K562 (cell line): ENCODE measurements around the gene POLN.

ENCODE experiments used
- CHD1 ChIP-seq: fragments of 200-600 bp; sonication (generic); IDR thresholded peaks from one replicate; pipeline ENCODE4 v1.6.1; 2012; ENCODE audit warnings: mild to moderate bottlenecking, moderate library complexity, low read length, inconsistent platforms
- NFE2L1 ChIP-seq: fragments of 450-650 bp; IDR thresholded peaks from 2 replicates; pipeline ENCODE4 v1.6.1; 2016; ENCODE audit warnings: missing genetic modification characterization, low read depth, mild to moderate bottlenecking, missing compliant biosample characterization, moderate library complexity, borderline replicate concordance
- NR1H2 ChIP-seq: sonication (generic); formaldehyde crosslinking; IDR thresholded peaks from 2 replicates; pipeline ENCODE4 v1.4.0; 2020; ENCODE audit warnings: mild to moderate bottlenecking, missing genetic modification reagents
- POLR2A ChIP-seq: fragments of 450-650 bp; conservative IDR thresholded peaks from 2 replicates; pipeline ENCODE4 v1.6.1; 2016
- POLR2AphosphoS5 ChIP-seq: IDR thresholded peaks from 2 replicates; pipeline ENCODE4 v1.6.1; 2011; ENCODE audit warnings: mild to moderate bottlenecking, low read depth, low read length, moderate library complexity; ENCODE audit not compliant: control insufficient read depth, insufficient read depth
- SREBF2 ChIP-seq: sonication (generic); formaldehyde crosslinking; IDR thresholded peaks from 2 replicates; pipeline ENCODE4 v1.4.0; 2020; ENCODE audit warnings: mild to moderate bottlenecking, missing genetic modification reagents
- TEAD1 ChIP-seq, 2 experiments: fragments of 450-650 bp in 1 of 2; sonication (generic) in 1 of 2; formaldehyde crosslinking; IDR thresholded peaks; 2 replicates each; pipeline versions ENCODE4 v1.4.0 to v1.8.0; 2020 to 2022; ENCODE audit warnings: mild to moderate bottlenecking in 2 of 2, missing genetic modification reagents in 1 of 2
- ZFP1 ChIP-seq: fragments of 450-650 bp; formaldehyde crosslinking; IDR thresholded peaks from 2 replicates; pipeline ENCODE4 v1.4.0; 2020; ENCODE audit warnings: mild to moderate bottlenecking, mixed read lengths
- ZNF354B ChIP-seq: fragments of 250-450 bp; sonication (Bioruptor Pico); IDR thresholded peaks from 2 replicates; pipeline ENCODE4 v1.4.0; 2020
- TF ChIP-seq, protein P1 (sequence below), 3 experiments: IDR thresholded peaks in 2 of 3; conservative IDR thresholded peaks in 1 of 3; 2 replicates each; pipeline ENCODE4 v1.5.1; 2011 to 2012; ENCODE audit warnings: low read length in 3 of 3, mild to moderate bottlenecking in 3 of 3, control low read depth in 2 of 3, improper control_type of control experiment in 1 of 3, inconsistent platforms in 1 of 3, low read depth in 1 of 3, mixed read lengths in 1 of 3, moderate library complexity in 1 of 3; ENCODE audit not compliant: insufficient read depth in 2 of 3

- no peak for TF ChIP-seq NR1H2 (CRISPR knock-in tag)
- TF ChIP-seq POLR2A: no peak
- no peak for TF ChIP-seq NFE2L1 (tag)
- no peak for TF ChIP-seq ZFP1 (CRISPR knock-in tag)
- no peak for TF ChIP-seq SREBF2 (CRISPR knock-in tag)
- TF ChIP-seq, protein P1, sequence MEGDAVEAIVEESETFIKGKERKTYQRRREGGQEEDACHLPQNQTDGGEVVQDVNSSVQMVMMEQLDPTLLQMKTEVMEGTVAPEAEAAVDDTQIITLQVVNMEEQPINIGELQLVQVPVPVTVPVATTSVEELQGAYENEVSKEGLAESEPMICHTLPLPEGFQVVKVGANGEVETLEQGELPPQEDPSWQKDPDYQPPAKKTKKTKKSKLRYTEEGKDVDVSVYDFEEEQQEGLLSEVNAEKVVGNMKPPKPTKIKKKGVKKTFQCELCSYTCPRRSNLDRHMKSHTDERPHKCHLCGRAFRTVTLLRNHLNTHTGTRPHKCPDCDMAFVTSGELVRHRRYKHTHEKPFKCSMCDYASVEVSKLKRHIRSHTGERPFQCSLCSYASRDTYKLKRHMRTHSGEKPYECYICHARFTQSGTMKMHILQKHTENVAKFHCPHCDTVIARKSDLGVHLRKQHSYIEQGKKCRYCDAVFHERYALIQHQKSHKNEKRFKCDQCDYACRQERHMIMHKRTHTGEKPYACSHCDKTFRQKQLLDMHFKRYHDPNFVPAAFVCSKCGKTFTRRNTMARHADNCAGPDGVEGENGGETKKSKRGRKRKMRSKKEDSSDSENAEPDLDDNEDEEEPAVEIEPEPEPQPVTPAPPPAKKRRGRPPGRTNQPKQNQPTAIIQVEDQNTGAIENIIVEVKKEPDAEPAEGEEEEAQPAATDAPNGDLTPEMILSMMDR (IDR thresholded peaks at IDR 0.05 in 2 of 3, conservative IDR thresholded peaks at IDR 0.05 in 1 of 3; ENCODE audit: insufficient read depth in 2 of 3, low read depth in 1 of 3, low read length in 3 of 3): no peak
- no peak for TF ChIP-seq ZNF354B (CRISPR knock-in tag)
- no peak for TF ChIP-seq CHD1
- TF ChIP-seq TEAD1 (CRISPR knock-in tag; IDR thresholded peaks at IDR 0.05): no peak
- TF ChIP-seq POLR2AphosphoS5: no peak
Measured at GRCh38 chr4:2273221-2273620, 31.3 kb upstream of the POLN start.
